Spleen (tissue), 11 donors: Measurements from ENCODE around the gene PRRC1. TPM values are rescaled to one million over a fixed set of nuclear protein-coding genes. Genes with fewer than 3 reads are reported as not detected.

Experiments
- DNase-seq: peaks from one replicate; pipeline ENCODE4 v3.0.0-alpha.2; 2020
- H3K27ac ChIP-seq, 8 donors: fragments of 200-600 bp; sonication (generic) in 7 of 8; 1 replicate in 4 of 8; 2 replicates in 4 of 8; pipeline versions ENCODE4 v1.5.0 to v1.8.0; 2016 to 2021; ENCODE audit warnings: inconsistent platforms in 4 of 8, mild to moderate bottlenecking in 4 of 8, moderate library complexity in 1 of 8
- H3K27me3 ChIP-seq, 7 donors: fragments of 200-600 bp; sonication (generic) in 6 of 7; replicated peaks in 1 of 7; 1 replicate in 4 of 7; 2 replicates in 3 of 7; pipeline versions ENCODE4 v1.5.0 to v1.8.0; 2016 to 2021; ENCODE audit warnings: inconsistent platforms in 3 of 7, mild to moderate bottlenecking in 1 of 7
- H3K36me3 ChIP-seq, 6 donors: fragments of 200-600 bp; sonication (generic) in 5 of 6; 1 replicate in 4 of 6; 2 replicates in 2 of 6; pipeline versions ENCODE4 v1.5.0 to v1.8.0; 2016 to 2021; ENCODE audit warnings: inconsistent platforms in 2 of 6
- H3K4me1 ChIP-seq, 6 donors: fragments of 200-600 bp; sonication (generic) in 5 of 6; 1 replicate in 3 of 6; 2 replicates in 3 of 6; pipeline versions ENCODE4 v1.5.0 to v1.8.0; 2016 to 2021; ENCODE audit warnings: inconsistent platforms in 3 of 6
- H3K4me3 ChIP-seq, 8 donors: fragments of 200-600 bp; sonication (generic) in 7 of 8; 1 replicate in 4 of 8; 2 replicates in 4 of 8; pipeline versions ENCODE4 v1.5.0 to v1.8.0; 2016 to 2021; ENCODE audit warnings: inconsistent platforms in 4 of 8, mild to moderate bottlenecking in 4 of 8, moderate library complexity in 2 of 8
- H3K9me3 ChIP-seq, 8 donors: fragments of 200-600 bp; sonication (generic) in 7 of 8; 1 replicate in 4 of 8; 2 replicates in 4 of 8; pipeline versions ENCODE4 v1.5.0 to v1.8.0; 2016 to 2021; ENCODE audit warnings: inconsistent platforms in 4 of 8
- CTCF ChIP-seq, 11 experiments: fragments of 200-600 bp in 7 of 11; fragments of 450-650 bp in 4 of 11; sonication (generic) in 4 of 11; IDR thresholded peaks in 8 of 11; conservative IDR thresholded peaks in 3 of 11; 1 replicate in 7 of 11; 2 replicates in 4 of 11; pipeline versions ENCODE4 v1.4.0 to v1.8.0; 2016 to 2021; ENCODE audit warnings: antibody characterized with exemption in 11 of 11, inconsistent platforms in 4 of 11, mild to moderate bottlenecking in 1 of 11
- POLR2A ChIP-seq, 3 donors: fragments of 450-650 bp; IDR thresholded peaks; one replicate each; pipeline ENCODE4 v1.5.1; 2017; ENCODE audit warnings: antibody characterized with exemption in 3 of 3, mild to moderate bottlenecking in 1 of 3
- POLR2AphosphoS5 ChIP-seq, 3 donors: sonication (generic); formaldehyde crosslinking; IDR thresholded peaks; one replicate each; pipeline ENCODE4 v1.5.1; 2017; ENCODE audit warnings: antibody characterized with exemption in 3 of 3
- WGBS, 5 donors: extraction: QIAGEN DNeasy Blood & Tissue Kit in 3 of 5; methylation state at CpG; one replicate each; pipeline versions ENCODE4 v1.1.5 to v1.1.7; 2013 to 2018; 5-methylcytosine and 5-hydroxymethylcytosine counted together
- intact Hi-C: fragments of 100-400 bp; cut with DNase I; formaldehyde crosslinking; loops from one replicate; pipeline ENCODE4 v1.15.0; 2023; ENCODE audit warnings: low total_unique reads
- polyA plus RNA-seq, 3 donors: library from polyadenylated mRNA; stranded (reverse); fragments of 200-250 nt; gene quantifications; one replicate each; pipeline ENCODE4 v1.2.1, GENCODE V29; 2013
- total RNA-seq, 7 donors: library from RNA; depleted of rRNA in 3 of 7; stranded (reverse); fragments of >200 nt in 3 of 7; fragmentation: NEBNext Ultra II Directional in 4 of 7; extraction: Animal tissue kit (Norgen Biotek cat#: 25700) in 4 of 7; gene quantifications; one replicate each; pipeline versions ENCODE4 v1.1.0 to v1.2.1, GENCODE V29; 2016 to 2021
- donor health status: healthy with polysubstance abuse.
- donor health status: DM: no; HTN: no; CAD: no; lungs with moderate emphysema.
- donor health status: DM: no; HTN: no; CAD: no.
- donor health status: Bipolar disorder and iron deficiency.
- donor health status: healthy.
- donor health status: DM: no; HTN: no; CAD: no.
- donor health status: DM: yes; HTN: yes; CAD: no.

PRRC1 gene
- total and polyA plus RNA-seq, 10 donors = 11.9 to 45.9 (median 38.5) TPM

DNA sequence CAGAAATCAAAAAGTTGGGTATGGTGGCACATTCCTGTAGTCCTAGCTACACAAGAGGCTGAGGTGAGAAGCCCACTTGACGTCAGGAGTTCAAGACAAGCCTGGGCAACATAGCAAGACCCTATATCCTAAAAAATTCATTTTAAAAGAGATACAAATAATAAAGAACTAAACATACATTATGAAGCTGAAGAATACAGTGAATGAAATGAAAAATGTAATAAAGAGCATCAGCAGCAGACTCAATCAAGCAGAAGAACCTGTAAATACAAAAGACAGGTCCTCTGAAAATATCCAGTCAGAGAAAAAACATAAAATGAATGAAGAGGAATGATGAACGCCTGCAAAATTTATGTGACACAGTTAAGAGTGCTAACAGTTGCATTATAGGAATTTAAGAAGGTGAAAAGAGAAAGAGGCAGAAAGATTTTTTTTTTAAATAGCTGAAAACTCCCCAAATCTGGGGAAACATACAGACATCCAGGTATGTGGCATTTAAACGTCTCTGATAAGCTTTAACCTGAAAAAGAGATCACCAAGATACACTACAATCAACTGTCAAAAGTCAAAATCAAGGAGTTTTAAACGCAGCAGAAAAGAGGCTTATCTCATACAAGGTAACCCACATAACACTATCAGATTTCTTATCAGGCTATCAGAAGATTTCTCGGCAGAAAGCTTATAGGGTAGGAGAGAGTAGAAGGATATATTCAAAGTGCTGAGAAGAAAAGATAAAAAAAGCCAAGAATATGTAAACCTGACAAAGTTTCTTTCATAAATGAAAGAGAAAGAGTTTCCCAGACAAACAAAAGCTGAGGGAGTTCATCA is 57.6 kb downstream of the PRRC1 start:
- peaks cover 0 to 30% (median 21%) of the 10 kb centered on the region in 8 donors for H3K9me3 ChIP-seq
- no peaks in the 10 kb centered on the region for H3K4me1 ChIP-seq
- no peak overlapping the region for H3K4me3 ChIP-seq
- DNase-seq = no peak
- TF ChIP-seq POLR2AphosphoS5 (IDR thresholded peaks at IDR 0.05) (no peak), CTCF (IDR thresholded peaks at IDR 0.05 in 8 of 11, conservative IDR thresholded peaks at IDR 0.05 in 3 of 11) (no peak), POLR2A (IDR thresholded peaks at IDR 0.05) (no peak)
- intact Hi-C loops = no loop called here
- no peak overlapping the region for H3K27ac ChIP-seq
- WGBS, 5 donors = 81 to 88% (median 86%) methylated on average over 5 of the region's 5 CpGs
- peaks cover 0 to 7% (median 0%) of the 10 kb centered on the region in 7 donors for H3K27me3 ChIP-seq
- no peaks in the 10 kb centered on the region for H3K36me3 ChIP-seq

DNA sequence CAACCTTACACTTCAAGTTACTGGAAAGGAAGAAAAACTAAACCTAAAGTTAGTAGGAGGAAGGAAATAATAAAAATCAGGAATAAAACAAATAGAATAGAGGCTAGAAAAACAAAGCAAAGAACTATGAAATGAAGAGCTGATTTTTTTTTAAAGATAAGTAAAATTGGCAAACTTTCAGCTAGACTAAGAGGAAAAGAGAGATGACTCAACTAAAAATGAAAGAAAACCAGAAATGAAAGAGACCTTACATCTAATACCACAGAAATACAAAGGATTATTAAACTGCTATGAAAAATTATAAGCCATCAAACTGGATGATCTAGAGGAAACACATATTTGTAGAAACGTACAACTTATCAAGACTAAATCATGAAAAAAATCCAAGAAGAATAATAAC is 60.0 kb downstream of the PRRC1 start:
- intact Hi-C loops = no loop called here
- H3K4me3 ChIP-seq = no peak overlapping the region
- no peak for TF ChIP-seq CTCF (IDR thresholded peaks at IDR 0.05 in 8 of 11, conservative IDR thresholded peaks at IDR 0.05 in 3 of 11)
- H3K4me1 ChIP-seq = no peaks in the 10 kb centered on the region
- WGBS, 5 donors = 43 to 72% (median 60%) methylated on average over 1 of the region's 1 CpG
- no peak for DNase-seq
- H3K27ac ChIP-seq = no peak overlapping the region
- H3K36me3 ChIP-seq = no peaks in the 10 kb centered on the region
- H3K9me3 ChIP-seq = peaks cover 0 to 30% (median 21%) of the 10 kb centered on the region in 8 donors
- no peaks in the 10 kb centered on the region for H3K27me3 ChIP-seq

- Histone ChIP-seq H3K4me3 (no peak overlapping the region), H3K36me3 (no peaks in the 10 kb centered on the region), H3K27me3 (no peaks in the 10 kb centered on the region), H3K9me3 (peaks cover 0 to 10% (median 4%) of the 10 kb centered on the region in 8 donors), H3K27ac (no peak overlapping the region), H3K4me1 (no peaks in the 10 kb centered on the region)
- intact Hi-C loops = no loop called here
- DNase-seq = no peak
- 69 to 92% (median 81%) methylated on average over 2 of the region's 2 CpGs for WGBS, 5 donors
- TF ChIP-seq POLR2AphosphoS5 (IDR thresholded peaks at IDR 0.05) (no peak), POLR2A (IDR thresholded peaks at IDR 0.05) (no peak), CTCF (IDR thresholded peaks at IDR 0.05 in 8 of 11, conservative IDR thresholded peaks at IDR 0.05 in 3 of 11) (no peak)
Observed at GRCh38 chr5:127580731-127581130, 63.3 kb downstream of the PRRC1 start.

DNA sequence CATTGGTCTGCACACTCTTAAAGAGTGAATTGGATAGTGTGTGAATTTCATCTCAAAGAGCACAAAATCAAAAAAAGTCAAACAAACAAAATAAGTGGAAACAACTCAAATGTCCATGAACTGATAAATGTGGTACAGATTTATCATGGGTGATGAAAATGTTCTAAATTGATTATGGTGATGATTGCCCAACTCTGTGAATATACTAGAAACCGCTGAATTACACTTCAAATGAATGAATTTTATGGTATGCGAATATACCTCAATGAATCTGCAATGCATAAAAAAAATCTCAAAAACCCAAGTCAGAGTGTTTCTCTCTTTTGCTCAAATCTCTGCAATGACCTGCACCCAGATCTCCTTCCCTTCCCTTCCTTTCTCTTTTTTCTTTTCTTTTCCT is 64.0 kb downstream of the PRRC1 start:
- 93 to 100% (median 96%) methylated on average over 2 of the region's 2 CpGs for WGBS, 5 donors
- H3K36me3 ChIP-seq = no peaks in the 10 kb centered on the region
- H3K4me3 ChIP-seq = no peak overlapping the region
- intact Hi-C loops = no loop called here
- no peak for DNase-seq
- H3K27ac ChIP-seq = no peak overlapping the region
- H3K27me3 ChIP-seq = no peaks in the 10 kb centered on the region
- H3K4me1 ChIP-seq = no peaks in the 10 kb centered on the region
- TF ChIP-seq POLR2AphosphoS5 (IDR thresholded peaks at IDR 0.05) = no peak
- TF ChIP-seq CTCF (IDR thresholded peaks at IDR 0.05 in 8 of 11, conservative IDR thresholded peaks at IDR 0.05 in 3 of 11) = no peak
- TF ChIP-seq POLR2A (IDR thresholded peaks at IDR 0.05) = no peak
- peaks cover 0 to 2% (median 0%) of the 10 kb centered on the region in 8 donors for H3K9me3 ChIP-seq
